Small intestine (tissue), 7 donors: ENCODE results near the gene MRPL34. TPM values are rescaled to one million over a fixed set of nuclear protein-coding genes. Genes with fewer than 3 reads are reported as not detected.
A peak's percentile ranks its signal among the peaks of the same experiment; 100 is the strongest.

Experiments used
- DNase-seq, 2 donors: peaks; one replicate each; pipeline versions ENCODE4 v3.0.0 to v3.0.0-alpha.2; 2013
- FAIRE-seq: peaks from 2 replicates; lab custom pipeline; 2012; peaks lifted over from hg19 to GRCh38; lab: Jason Lieb, UNC
- H3K27ac ChIP-seq, 3 donors: one replicate each; pipeline ENCODE4 v1.5.1; 2013; ENCODE audit warnings: low read length in 2 of 3, mild to moderate bottlenecking in 2 of 3, control low read depth in 1 of 3, inconsistent platforms in 1 of 3, low read depth in 1 of 3, moderate library complexity in 1 of 3
- H3K27me3 ChIP-seq, 3 donors: one replicate each; pipeline ENCODE4 v1.6.1; 2013; ENCODE audit warnings: low read length in 3 of 3, inconsistent platforms in 1 of 3; ENCODE audit not compliant: control insufficient read depth in 3 of 3, insufficient read depth in 3 of 3
- H3K36me3 ChIP-seq, 3 donors: one replicate each; pipeline ENCODE4 v1.6.1; 2013; ENCODE audit warnings: low read length in 3 of 3, inconsistent platforms in 1 of 3, low read depth in 1 of 3, mild to moderate bottlenecking in 1 of 3, moderate library complexity in 1 of 3; ENCODE audit not compliant: control insufficient read depth in 3 of 3, insufficient read depth in 2 of 3
- H3K4me1 ChIP-seq, 3 donors: one replicate each; pipeline ENCODE4 v1.6.1; 2013; ENCODE audit warnings: low read length in 2 of 3, inconsistent platforms in 1 of 3, low read depth in 1 of 3, mild to moderate bottlenecking in 1 of 3, moderate library complexity in 1 of 3; ENCODE audit not compliant: control insufficient read depth in 3 of 3, insufficient read depth in 2 of 3
- H3K4me3 ChIP-seq, 3 donors: one replicate each; pipeline ENCODE4 v1.5.1; 2013; ENCODE audit warnings: low read length in 3 of 3, control low read depth in 1 of 3, inconsistent platforms in 1 of 3, low read depth in 1 of 3, mild to moderate bottlenecking in 1 of 3, moderate library complexity in 1 of 3
- H3K9me3 ChIP-seq, 2 donors: one replicate each; pipeline ENCODE4 v1.6.1; 2013; ENCODE audit warnings: low read depth in 1 of 2, low read length in 1 of 2; ENCODE audit not compliant: control insufficient read depth in 2 of 2, insufficient read depth in 1 of 2
- WGBS, 3 donors: extraction: QIAGEN DNeasy Blood & Tissue Kit; methylation state at CpG; one replicate each; pipeline ENCODE4 v1.1.7; 2013; 5-methylcytosine and 5-hydroxymethylcytosine counted together
- polyA plus RNA-seq, 4 donors: library from polyadenylated mRNA; stranded (reverse) in 3 of 4; unstranded in 1 of 4; fragments of 200-250 nt in 3 of 4; fragments of 120-200 nt in 1 of 4; gene quantifications; one replicate each; pipeline versions ENCODE4 v1.2.1 to v1.2.3, GENCODE V29; 2013
- donor health status: healthy with polysubstance abuse.
- donor health status: control.
- donor health status: control.
- donor health status: Bipolar disorder and iron deficiency.
- donor health status: healthy.

The MRPL34 gene
- polyA plus RNA-seq, 4 donors: 49.0 to 404 (median 278) TPM

- no peaks in the 10 kb centered on the region for H3K9me3 ChIP-seq
- H3K27me3 ChIP-seq: peaks cover 0 to 6% (median 0%) of the 10 kb centered on the region in 3 donors
- peak within 1 kb of the TSS; percentile 65 to 97 (median 94) for H3K27ac ChIP-seq
- FAIRE-seq: no peak
- peak within 1 kb of the TSS; percentile 45 to 93 (median 45) for H3K4me3 ChIP-seq
- H3K36me3 ChIP-seq: peaks cover 0 to 27% (median 0%) of the 10 kb centered on the region in 3 donors
- peak; percentile 98 to 99 for DNase-seq
- peaks cover 5 to 22% (median 10%) of the 10 kb centered on the region in 3 donors for H3K4me1 ChIP-seq
- WGBS, 3 donors: 0 to 1% (median 0%) methylated on average over 39 to 41 of the region's 41 CpGs
Measured at GRCh38 chr19:17336872-17337674, 31.4 kb downstream of the MRPL34 start, which contains the start of gene GTPBP3. GTPBP3 (plus strand) TSS chr19:17337553; CDS start chr19:17337612, 59 bp downstream.

- H3K27me3 ChIP-seq: peaks cover 0 to 6% (median 0%) of the 10 kb centered on the region in 3 donors
- FAIRE-seq: no peak
- H3K36me3 ChIP-seq: peaks cover 0 to 25% (median 0%) of the 10 kb centered on the region in 3 donors
- H3K4me3 ChIP-seq: peak overlapping the region; percentile 40 to 93 (median 45)
- DNase-seq: no peak
- WGBS, 3 donors: 7 to 8% (median 7%) methylated on average over 46 to 50 of the region's 50 CpGs
- peak overlapping the region in 2 of 3 donors; percentile 94 to 97 for H3K27ac ChIP-seq
- peaks cover 5 to 22% (median 10%) of the 10 kb centered on the region in 3 donors for H3K4me1 ChIP-seq
- H3K9me3 ChIP-seq: no peaks in the 10 kb centered on the region
Measured at GRCh38 chr19:17337675-17338432, 32.2 kb downstream of the MRPL34 start.

- 90 to 95% (median 91%) methylated on average over 26 to 30 of the region's 30 CpGs for WGBS, 3 donors
- H3K27me3 ChIP-seq: peaks cover 0 to 6% (median 0%) of the 10 kb centered on the region in 3 donors
- H3K27ac ChIP-seq: no peak overlapping the region
- H3K4me1 ChIP-seq: peaks cover 5 to 22% (median 10%) of the 10 kb centered on the region in 3 donors
- no peak for DNase-seq
- peak overlapping the region in 2 of 3 donors; percentile 45 to 93 for H3K4me3 ChIP-seq
- no peak for FAIRE-seq
- no peaks in the 10 kb centered on the region for H3K9me3 ChIP-seq
- peaks cover 0 to 22% (median 0%) of the 10 kb centered on the region in 3 donors for H3K36me3 ChIP-seq
Measured at GRCh38 chr19:17338433-17339078, 32.9 kb downstream of the MRPL34 start.

GRCh38 chr19:17339088-17339741 is 33.5 kb downstream of the MRPL34 start:
- Histone ChIP-seq H3K27ac (no peak overlapping the region), H3K36me3 (peaks cover 0 to 22% (median 0%) of the 10 kb centered on the region in 3 donors), H3K4me1 (peaks cover 5 to 17% (median 7%) of the 10 kb centered on the region in 3 donors), H3K4me3 (no peak overlapping the region), H3K27me3 (no peaks in the 10 kb centered on the region), H3K9me3 (no peaks in the 10 kb centered on the region)
- no peak for FAIRE-seq
- 89 to 92% (median 92%) methylated on average over 29 to 34 of the region's 34 CpGs for WGBS, 3 donors
- no peak for DNase-seq

GRCh38 chr19:17340302-17340870 is 34.7 kb downstream of the MRPL34 start:
- Histone ChIP-seq H3K36me3 (peaks cover 0 to 22% (median 0%) of the 10 kb centered on the region in 3 donors), H3K27ac (no peak overlapping the region)
- WGBS, 3 donors: 32 to 65% (median 43%) methylated on average over 19 to 21 of the region's 21 CpGs

GRCh38 chr19:17340871-17341357 is 35.2 kb downstream of the MRPL34 start:
- FAIRE-seq: no peak
- Histone ChIP-seq H3K9me3 (no peaks in the 10 kb centered on the region), H3K27me3 (no peaks in the 10 kb centered on the region), H3K4me1 (peaks cover 3 to 12% (median 7%) of the 10 kb centered on the region in 3 donors), H3K4me3 (no peak overlapping the region), H3K36me3 (peaks cover 0 to 22% (median 0%) of the 10 kb centered on the region in 3 donors), H3K27ac (no peak overlapping the region)
- WGBS, 3 donors: 59 to 68% (median 67%) methylated on average over 16 to 17 of the region's 17 CpGs
- DNase-seq: no peak

More at GRCh38 chr19:17340302-17340870, 34.7 kb downstream of the MRPL34 start:
- H3K4me3 ChIP-seq: no peak overlapping the region
- DNase-seq (peak; percentile 81 to 82), FAIRE-seq (no peak)
- H3K9me3 ChIP-seq: no peaks in the 10 kb centered on the region
- no peaks in the 10 kb centered on the region for H3K27me3 ChIP-seq
- H3K4me1 ChIP-seq: peaks cover 3 to 12% (median 7%) of the 10 kb centered on the region in 3 donors

GRCh38 chr19:17341386-17341785 is 35.7 kb downstream of the MRPL34 start:
- FAIRE-seq (no peak), DNase-seq (no peak)
- Histone ChIP-seq H3K9me3 (no peaks in the 10 kb centered on the region), H3K4me1 (peaks cover 3 to 9% (median 7%) of the 10 kb centered on the region in 3 donors), H3K4me3 (no peak overlapping the region), H3K27me3 (no peaks in the 10 kb centered on the region), H3K36me3 (peaks cover 0 to 22% (median 0%) of the 10 kb centered on the region in 3 donors), H3K27ac (no peak overlapping the region)
- 93 to 97% (median 94%) methylated on average over 15 of the region's 15 CpGs for WGBS, 3 donors
